22Rv1 (cell line): ENCODE data around the gene ZNF431.

Experiments
- CTCF ChIP-seq: fragments of 450-650 bp; IDR thresholded peaks from 2 replicates; pipeline ENCODE4 v1.5.1; 2017; ENCODE audit warnings: mild to moderate bottlenecking
- ZFX ChIP-seq: fragments of 450-650 bp; IDR thresholded peaks from 2 replicates; pipeline ENCODE4 v1.6.1; 2017; ENCODE audit warnings: antibody characterized with exemption, borderline replicate concordance

GRCh38 chr19:21115430-21115829, 26.4 kb upstream of the ZNF431 start:
- TF ChIP-seq CTCF, result no peak
- no peak for TF ChIP-seq ZFX
